Prostate gland (tissue), 2 donors: ENCODE results near the gene SLC6A7.

Experiments used
- CTCF ChIP-seq, 4 experiments: fragments of 200-600 bp in 2 of 4; fragments of 450-650 bp in 2 of 4; sonication (generic) in 2 of 4; IDR thresholded peaks; 1 replicate in 3 of 4; 2 replicates in 1 of 4; pipeline ENCODE4 v1.5.1; 2016 to 2019; ENCODE audit warnings: antibody characterized with exemption in 4 of 4, mild to moderate bottlenecking in 2 of 4, moderate library complexity in 2 of 4
- POLR2A ChIP-seq: fragments of 450-650 bp; IDR thresholded peaks from one replicate; pipeline ENCODE4 v1.6.1; 2016; ENCODE audit warnings: antibody characterized with exemption, mild to moderate bottlenecking
- POLR2AphosphoS5 ChIP-seq: sonication (generic); formaldehyde crosslinking; IDR thresholded peaks from one replicate; pipeline ENCODE4 v1.6.1; 2017; ENCODE audit warnings: antibody characterized with exemption

GRCh38 chr5:150166650-150167511, 23.0 kb upstream of the SLC6A7 start, which contains the start of gene CDX1:
- TF ChIP-seq POLR2A (no peak), CTCF (IDR thresholded peaks at IDR 0.05) (no peak), POLR2AphosphoS5 (no peak)
